Right hindlimb (tissue), 1 donor: Measurements from ENCODE around the gene THSD4.
"Not testable (repeated sequence)": the region's sequence is repeated elsewhere in the genome, so short reads cannot be mapped to it uniquely, and the experiment has no call there.

Source experiments
- DNase-seq: peaks from one replicate; pipeline ENCODE4 v3.0.0-alpha.2; 2018

The THSD4 gene

DNA sequence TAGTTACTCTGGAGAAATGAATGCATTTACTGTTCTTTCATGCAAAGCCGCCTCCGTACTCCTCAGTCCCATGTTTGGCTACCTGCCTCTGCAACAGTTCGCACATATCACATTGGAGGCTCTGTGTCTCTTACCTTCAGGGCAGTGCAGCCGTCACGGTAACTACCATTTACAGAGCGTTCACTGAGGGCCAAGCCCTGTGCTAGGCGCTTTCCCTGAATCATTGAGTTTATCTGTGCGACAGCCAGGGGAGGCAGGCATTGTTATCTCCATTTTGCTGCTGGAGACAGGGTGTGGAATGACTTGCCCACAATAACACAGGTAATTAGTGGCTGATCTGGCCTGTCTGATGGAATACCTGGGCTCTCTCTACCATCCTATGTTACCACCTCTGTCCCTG, 115.0 kb downstream of the THSD4 start:
- no peak for DNase-seq

DNA sequence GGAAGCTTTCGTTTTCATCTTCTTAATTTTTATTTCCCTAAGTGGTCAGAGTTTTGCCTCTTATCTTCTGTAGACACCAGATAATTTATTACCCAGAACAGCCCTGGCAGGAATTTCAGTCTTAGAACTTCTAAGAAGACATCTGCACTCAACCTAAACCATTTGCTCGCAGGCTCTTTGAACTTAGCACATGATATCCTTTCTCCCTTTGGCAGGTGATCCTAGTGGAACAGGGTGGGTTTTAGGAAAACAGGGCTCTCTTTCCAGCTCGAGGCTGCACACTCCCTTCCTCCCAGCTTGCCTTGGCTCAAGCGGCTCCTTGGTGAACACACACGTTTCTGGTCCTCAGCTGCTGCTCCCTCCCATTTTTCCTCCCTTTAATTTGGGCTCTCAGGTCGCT, 116.5 kb downstream of the THSD4 start:
- peak; percentile 58 for DNase-seq

DNA sequence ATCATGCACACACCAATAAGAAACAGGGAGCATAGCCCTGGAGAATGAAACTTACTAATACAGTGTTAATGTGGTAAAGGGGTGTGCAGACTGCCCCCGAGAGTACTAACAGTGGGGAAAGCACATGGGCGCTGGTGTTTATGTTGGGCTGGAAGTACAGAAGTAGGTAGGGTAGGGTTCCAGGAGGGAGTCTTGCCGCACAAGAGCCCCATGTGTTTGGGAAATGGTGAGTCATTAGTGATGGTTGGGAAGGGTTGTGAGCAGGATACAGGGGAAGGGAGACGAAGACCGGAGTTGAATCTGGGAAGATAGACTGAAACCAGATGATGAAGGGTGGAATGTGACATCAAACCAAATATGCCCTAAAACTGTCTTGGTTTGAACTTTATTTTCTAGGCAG, 117.1 kb downstream of the THSD4 start:
- DNase-seq, result no peak

DNA sequence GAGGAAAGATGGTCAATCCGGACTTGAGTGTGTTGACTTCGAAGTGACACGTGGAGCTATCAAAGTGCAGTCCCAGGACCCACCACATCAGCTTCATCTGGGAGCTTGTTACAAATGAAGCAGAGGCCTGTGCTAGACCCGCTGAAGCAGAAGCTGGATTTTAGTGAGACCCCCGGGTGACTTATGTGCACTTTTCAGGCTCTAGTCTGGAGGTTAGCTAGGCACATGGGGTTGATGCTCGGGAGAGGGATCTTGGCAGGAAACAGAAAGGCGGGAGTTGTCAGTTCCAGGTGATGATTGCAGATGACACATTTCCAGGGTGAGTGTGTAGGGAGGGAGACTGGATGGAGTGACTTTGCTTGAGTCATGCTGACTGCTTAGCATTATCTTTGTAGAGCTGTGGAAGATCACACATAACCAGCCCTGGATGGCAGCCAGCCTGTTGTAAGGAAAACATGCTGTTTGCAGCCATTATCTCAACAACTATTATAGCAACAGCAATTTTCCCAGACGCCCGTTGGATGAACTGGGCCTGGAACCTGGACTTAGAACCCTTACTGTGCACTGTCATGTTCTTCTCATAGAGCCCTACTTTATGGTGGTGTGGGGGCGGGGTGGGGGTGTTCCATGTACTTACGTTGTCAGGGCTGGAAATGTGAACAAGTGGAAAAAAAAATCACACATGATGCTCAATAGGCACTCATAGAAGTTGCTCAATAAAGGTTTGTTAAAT, 122.4 kb downstream of the THSD4 start:
- DNase-seq, result no peak

DNA sequence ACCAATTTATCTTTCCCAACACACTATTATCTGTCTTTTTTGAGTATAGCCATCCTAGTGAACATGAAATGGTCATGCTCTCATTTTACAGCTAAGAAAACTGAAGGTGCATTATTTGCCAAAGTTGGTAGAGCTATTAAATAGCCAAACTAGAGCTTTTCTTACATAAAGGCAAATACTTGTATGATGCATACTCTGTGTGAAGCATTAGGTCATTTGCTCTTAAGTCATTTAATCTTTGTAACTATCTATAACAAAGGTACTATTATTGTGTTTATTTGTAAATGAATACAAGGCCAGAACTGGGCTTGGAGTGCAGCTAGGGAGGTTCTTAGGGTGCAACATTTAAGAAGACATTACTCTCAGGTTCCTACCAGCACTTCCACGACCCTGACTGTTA, 123.7 kb downstream of the THSD4 start:
- no peak for DNase-seq

DNA sequence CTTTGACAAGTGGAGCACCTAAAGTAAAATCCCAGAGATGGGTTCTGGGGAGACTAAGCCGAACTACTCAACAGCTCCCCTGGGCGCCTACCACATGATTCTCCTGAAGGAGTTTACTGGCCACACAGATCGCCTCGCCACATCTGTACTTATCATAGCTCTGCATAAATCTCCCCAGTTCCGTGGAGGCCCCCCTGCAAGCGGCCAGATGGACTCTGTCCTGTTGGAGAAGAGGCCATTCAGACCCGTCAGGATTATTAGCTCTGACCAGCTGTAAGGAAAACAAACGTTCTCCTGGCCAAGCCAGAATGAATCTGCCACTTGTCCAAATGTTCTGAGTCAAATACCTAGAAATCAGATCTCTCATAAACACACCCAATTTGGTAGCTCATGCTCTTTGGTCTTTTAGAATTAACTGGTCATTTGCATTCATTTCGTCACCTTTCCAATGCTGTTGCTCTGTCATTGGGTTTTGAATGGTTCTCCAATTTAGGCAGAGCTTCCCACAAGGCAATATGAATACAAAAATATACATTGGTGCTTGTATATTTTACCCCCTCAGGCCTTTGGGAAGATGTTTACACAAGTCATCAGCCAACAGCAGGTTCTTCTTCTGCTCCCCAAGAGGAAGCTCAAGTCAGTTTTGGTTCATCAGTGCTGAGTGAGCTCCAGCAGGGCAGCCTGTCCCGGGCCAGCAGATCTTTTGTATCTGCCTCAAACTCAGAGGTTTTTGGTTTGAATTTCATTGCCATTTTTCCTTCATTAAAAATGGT, 124.5 kb downstream of the THSD4 start:
- DNase-seq, result no peak

DNA sequence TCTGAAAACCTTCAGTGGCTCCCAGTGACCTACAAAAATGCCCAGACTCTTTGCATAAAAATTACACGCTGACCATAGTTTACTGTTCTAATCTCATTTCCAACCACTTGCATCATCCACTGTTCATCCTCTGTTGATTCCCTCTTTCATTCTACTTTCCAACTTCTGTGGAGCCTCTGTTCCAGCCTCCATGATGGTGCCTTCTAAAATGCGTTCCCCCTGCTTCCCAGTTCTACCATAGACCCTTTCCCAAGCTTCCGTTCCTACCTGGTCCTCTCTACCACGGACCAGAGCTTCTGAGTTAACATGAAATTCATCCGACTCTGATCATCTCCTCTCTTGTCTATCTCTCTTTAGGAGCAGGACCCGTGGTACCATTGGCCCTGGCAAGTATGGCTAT, 127.0 kb downstream of the THSD4 start:
- no peak for DNase-seq

- DNase-seq, result no peak
Observed at GRCh38 chr15:71244250-71244649, 129.0 kb downstream of the THSD4 start.

DNA sequence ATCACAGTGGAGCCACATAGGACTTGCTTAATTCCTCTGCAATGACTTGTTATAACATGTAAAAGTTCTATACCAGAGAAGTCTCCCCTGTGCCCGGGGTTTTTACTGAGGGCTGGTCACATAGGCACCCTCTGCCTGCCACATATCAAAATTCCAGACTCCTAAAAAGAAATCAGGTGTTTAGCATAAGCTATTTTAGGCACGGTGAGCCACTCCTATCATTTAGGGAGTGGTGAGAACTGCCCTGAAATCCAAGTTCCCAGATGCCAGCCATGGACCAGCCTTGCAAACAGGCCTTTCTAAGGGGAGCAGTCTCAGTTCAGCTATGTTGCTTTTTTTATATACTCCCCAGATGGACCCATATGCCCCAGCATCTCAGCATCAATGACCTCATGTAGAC, 130.3 kb downstream of the THSD4 start:
- no peak for DNase-seq

GRCh38 chr15:71248386-71248785, 133.1 kb downstream of the THSD4 start:
- DNase-seq, result no peak

DNA sequence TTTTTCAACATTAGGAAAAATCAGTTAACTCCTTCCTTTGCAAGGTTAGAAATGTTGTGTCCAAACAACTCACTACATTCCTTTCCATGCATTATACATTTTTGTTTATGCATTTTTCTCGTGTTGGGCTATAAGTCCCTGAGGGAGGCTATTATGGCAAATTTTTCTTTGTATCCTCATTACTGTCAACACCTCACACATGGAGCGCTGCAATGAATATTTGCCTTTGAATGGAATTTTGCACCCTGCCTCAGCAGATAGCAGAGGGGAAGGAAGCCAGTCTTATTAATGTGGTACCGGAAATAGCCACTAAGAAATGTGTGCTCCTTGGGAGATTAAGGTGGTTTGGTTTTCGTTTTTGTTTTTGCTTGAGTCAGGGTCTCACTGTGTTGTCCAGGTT, 134.7 kb downstream of the THSD4 start:
- DNase-seq, result no peak

- DNase-seq, result no peak
Observed at GRCh38 chr15:71250936-71251583, 135.8 kb downstream of the THSD4 start.

GRCh38 chr15:71251584-71252043, 136.3 kb downstream of the THSD4 start:
- no peak for DNase-seq

DNA sequence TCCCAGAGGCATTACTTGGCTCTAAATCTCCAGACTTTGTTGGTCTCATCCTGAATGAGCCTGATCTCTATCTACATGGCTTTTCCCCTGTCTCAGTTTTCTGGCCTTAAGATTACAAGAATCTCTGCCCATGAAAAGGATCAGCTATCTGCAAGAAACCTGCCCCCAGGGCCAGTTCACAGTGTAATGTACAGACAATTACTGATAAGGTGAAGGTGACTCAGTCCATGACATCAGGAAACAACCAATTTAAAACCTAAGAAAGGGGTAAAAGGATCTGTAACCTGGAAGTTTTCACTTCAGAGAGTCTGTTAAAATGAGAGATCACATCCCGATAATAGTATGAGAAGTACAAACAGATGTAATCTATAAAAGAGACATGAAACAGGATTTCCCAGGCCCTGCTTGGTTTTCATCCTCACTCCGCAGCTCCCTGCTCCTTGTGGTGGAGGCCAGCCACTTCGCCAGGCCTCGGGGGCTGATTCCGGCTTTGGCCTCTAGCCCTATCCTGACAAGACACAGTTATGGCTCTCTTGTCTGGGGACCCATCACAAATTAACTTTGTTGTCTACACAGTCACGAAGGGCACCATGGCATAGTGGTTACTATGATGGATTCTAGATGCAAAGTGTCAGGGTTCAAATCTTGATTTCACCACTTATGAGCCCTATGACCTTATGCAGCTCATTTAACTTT, 136.9 kb downstream of the THSD4 start:
- no peak for DNase-seq

- no peak for DNase-seq
Observed at GRCh38 chr15:71252740-71253047, 137.4 kb downstream of the THSD4 start.

GRCh38 chr15:71254491-71254890, 139.2 kb downstream of the THSD4 start:
- peak; percentile 57 for DNase-seq

DNA sequence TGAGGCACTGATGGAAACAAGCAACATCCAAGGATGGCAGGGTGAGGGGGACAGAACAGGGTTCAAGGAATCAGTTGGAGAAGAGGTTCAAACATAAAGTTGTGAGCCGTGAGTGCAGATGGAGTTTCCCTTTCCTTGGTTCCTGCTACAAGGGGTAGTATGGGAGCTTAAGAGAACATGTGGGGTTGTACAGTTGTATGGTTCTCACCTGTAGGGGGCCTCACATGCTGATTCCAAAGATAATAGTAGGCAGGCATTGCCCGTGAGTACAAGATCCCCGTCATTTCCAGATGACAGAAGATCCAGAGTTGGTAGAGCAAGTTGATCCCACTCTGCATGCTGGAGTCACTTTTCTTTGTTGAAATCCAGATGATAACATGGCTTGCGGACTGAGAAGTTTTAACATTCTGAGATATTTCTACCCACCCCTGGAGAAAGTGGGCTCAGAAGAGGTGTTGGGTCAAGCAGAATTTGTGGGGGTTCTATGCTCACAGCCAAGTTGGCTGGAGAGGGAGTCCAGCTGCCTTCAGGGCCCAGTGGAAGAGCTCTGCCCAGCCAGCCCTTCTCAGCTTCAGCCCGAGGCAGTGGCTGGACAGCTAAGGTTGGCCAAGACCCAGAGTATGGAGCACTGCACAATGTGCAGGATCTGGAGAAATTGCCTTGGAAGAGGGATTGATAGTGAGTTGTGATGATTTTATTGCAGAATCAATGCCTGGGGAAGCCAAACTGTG, 141.8 kb downstream of the THSD4 start:
- DNase-seq, result no peak

DNA sequence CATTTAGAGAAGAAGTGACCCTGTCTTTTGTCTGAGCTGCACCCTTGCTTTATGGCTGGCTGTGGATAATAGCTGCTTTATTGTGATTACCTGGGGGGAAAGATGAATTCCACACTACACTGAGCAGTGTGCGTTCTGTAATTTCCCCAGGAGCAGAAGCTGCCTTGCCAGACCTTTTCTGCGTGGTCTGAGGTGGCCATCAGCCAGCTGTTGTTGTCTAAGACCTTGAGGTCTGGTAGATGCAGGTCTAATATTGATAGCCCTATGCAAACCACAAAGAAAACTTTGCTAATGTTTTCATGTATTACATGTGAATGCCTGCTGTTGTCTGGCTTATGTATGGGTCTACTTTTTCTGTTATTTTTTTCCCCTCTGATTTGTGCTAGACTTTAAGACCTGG, 144.6 kb downstream of the THSD4 start:
- DNase-seq, result no peak

- DNase-seq, result no peak
Observed at GRCh38 chr15:71261418-71261817, 146.1 kb downstream of the THSD4 start.

DNA sequence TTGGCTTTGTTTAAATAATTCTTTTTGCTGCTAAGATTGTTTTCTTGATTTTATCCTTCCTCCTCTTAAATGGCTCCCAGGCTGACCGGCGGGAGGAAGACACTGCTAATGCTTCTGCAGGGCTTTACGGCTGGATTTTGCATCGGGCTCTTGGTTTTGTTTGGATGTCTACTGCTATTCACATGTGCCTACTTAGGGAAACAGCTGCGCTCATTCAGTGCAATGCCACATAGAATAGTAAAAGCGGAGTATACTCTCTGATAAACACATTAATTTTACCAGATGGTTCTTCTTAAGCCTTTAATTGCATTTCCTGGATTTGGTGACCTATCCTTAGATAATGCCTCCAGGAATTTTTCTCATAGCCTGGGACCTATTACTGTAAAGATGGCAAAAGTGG, 146.6 kb downstream of the THSD4 start:
- no peak for DNase-seq

GRCh38 chr15:71262599-71262998, 147.3 kb downstream of the THSD4 start:
- DNase-seq, result no peak

DNA sequence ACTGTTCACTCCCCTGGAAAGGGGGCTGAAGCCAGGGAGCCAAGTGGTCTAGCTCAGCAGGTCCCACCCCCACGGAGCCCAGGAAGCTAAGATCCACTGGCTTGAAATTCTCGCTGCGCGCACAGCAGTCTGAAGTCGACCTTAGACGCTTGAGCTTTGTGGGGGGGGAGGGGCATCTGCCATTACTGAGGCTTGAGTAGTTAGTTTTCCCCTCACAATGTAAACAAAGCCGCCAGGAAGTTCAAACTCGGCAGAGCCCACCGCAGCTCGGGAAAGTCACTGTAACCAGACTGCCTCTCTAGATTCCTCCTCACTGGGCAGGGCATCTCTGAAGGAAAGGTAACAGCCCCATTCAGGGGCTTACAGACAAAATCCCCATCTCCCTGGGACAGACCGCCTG, 150.3 kb downstream of the THSD4 start:
- not testable (repeated sequence) for DNase-seq

- no peak for DNase-seq
Observed at GRCh38 chr15:71271327-71271726, 156.1 kb downstream of the THSD4 start.
